ENCODE data around the gene MEIS1.
A peak's percentile ranks its signal among the peaks of the same experiment; 100 is the strongest.

The MEIS1 gene

GRCh38 chr2:66423391-66424124 lies 11.4 kb upstream of the MEIS1 start:
- no peak for DNase-seq (ENCODE audit: low read depth)
- H3K4me3 ChIP-seq (ENCODE audit: low read depth, low read length): no peak overlapping the region
- no peak for TF ChIP-seq CTCF (IDR thresholded peaks at IDR 0.05; ENCODE audit: low read depth, low read length, missing control alignments)

GRCh38 chr2:66426244-66427111 lies 8.4 kb upstream of the MEIS1 start:
- in situ Hi-C loops (cut with HindIII; ENCODE audit: low sequenced_read_pairs): loop anchor here (25.0 kb wide), 2 partner anchors 436 to 1611 kb away; no protein-coding TSS in a partner anchor
- TF ChIP-seq CTCF (IDR thresholded peaks at IDR 0.05; ENCODE audit: low read depth, low read length, missing control alignments): no peak
- DNase-seq (ENCODE audit: low read depth): no peak
- peak overlapping the region; percentile 42 for H3K4me3 ChIP-seq (ENCODE audit: low read depth, low read length)

More at GRCh38 chr2:66423391-66424124, 11.4 kb upstream of the MEIS1 start:
- in situ Hi-C loops (cut with HindIII; ENCODE audit: low sequenced_read_pairs): no loop called here

- in situ Hi-C loops (cut with HindIII; ENCODE audit: low sequenced_read_pairs): loop anchor here (25.0 kb wide), 2 partner anchors 435 to 1610 kb away; no protein-coding TSS in a partner anchor
- TF ChIP-seq CTCF (IDR thresholded peaks at IDR 0.05; ENCODE audit: low read depth, low read length, missing control alignments): no peak
- no peak for DNase-seq (ENCODE audit: low read depth)
- H3K4me3 ChIP-seq (ENCODE audit: low read depth, low read length): no peak overlapping the region
These were observed 7.6 kb upstream of the MEIS1 start for GRCh38 chr2:66427300-66427699.

- TF ChIP-seq CTCF (IDR thresholded peaks at IDR 0.05; ENCODE audit: low read depth, low read length, missing control alignments): peak; percentile 98
- DNase-seq (ENCODE audit: low read depth): no peak
- in situ Hi-C loops (cut with HindIII; ENCODE audit: low sequenced_read_pairs): loop anchor here (25.0 kb wide), 2 partner anchors 433 to 1608 kb away; no protein-coding TSS in a partner anchor
- H3K4me3 ChIP-seq (ENCODE audit: low read depth, low read length): no peak overlapping the region
These were observed 5.8 kb upstream of the MEIS1 start for GRCh38 chr2:66428986-66429612.

GRCh38 chr2:66429693-66430504 lies 5.0 kb upstream of the MEIS1 start:
- no peak overlapping the region for H3K4me3 ChIP-seq (ENCODE audit: low read depth, low read length)
- in situ Hi-C loops (cut with HindIII; ENCODE audit: low sequenced_read_pairs): loop anchor here (25.0 kb wide), 2 partner anchors 432 to 1607 kb away; no protein-coding TSS in a partner anchor
- no peak for TF ChIP-seq CTCF (IDR thresholded peaks at IDR 0.05; ENCODE audit: low read depth, low read length, missing control alignments)
- no peak for DNase-seq (ENCODE audit: low read depth)
